MV-4-11 (cell line): ENCODE measurements around the gene KREMEN2.

Source experiments
- DNase-seq: peaks from one replicate; lab custom pipeline; 2025; lab: John Stamatoyannopoulos, UW

KREMEN2 gene

GRCh38 chr16:2977440-2977839 lies 13.4 kb downstream of the KREMEN2 start:
- DNase-seq: no peak

DNA sequence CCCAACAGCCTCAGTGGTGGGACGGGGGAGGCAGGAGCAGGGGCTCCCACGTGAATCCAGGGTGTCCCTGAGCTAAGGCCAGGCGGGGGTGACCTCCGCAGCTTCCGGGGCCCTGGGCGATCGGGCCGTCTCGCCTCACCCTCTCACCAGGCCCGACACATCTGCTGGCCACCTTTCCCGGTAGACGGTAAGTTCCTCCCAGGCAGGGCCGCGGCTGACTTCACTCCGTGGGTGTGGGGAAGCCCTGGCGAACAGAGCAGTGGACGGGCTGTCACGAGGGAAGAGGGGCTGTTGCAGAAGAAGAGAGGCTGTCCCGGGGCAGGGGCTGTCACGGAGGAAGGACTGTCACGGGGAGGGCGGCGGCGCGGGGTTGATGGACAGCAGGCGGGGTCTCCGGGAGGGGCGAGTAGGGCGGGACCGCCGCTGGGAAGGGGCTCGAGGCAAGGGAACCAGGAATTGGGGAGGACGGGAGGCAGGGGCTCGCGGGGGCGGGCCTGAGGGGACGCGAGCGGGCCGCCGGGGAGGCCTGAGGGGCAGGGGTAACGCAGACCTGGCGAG lies 15.7 kb downstream of the KREMEN2 start:
- no peak for DNase-seq

- DNase-seq: peak; percentile 85
These were observed 16.4 kb downstream of the KREMEN2 start, which contains the start of gene PKMYT1 for GRCh38 chr16:2980227-2981176. Gene PKMYT1 (minus strand): TSS chr16:2980446. CDS start chr16:2979657, 789 bp downstream.

- DNase-seq: no peak
These were observed 17.3 kb downstream of the KREMEN2 start for GRCh38 chr16:2981177-2981898.

- DNase-seq: no peak
These were observed 17.8 kb downstream of the KREMEN2 start for GRCh38 chr16:2981899-2982250.

- no peak for DNase-seq
These were observed 18.3 kb downstream of the KREMEN2 start for GRCh38 chr16:2982402-2982801.

DNA sequence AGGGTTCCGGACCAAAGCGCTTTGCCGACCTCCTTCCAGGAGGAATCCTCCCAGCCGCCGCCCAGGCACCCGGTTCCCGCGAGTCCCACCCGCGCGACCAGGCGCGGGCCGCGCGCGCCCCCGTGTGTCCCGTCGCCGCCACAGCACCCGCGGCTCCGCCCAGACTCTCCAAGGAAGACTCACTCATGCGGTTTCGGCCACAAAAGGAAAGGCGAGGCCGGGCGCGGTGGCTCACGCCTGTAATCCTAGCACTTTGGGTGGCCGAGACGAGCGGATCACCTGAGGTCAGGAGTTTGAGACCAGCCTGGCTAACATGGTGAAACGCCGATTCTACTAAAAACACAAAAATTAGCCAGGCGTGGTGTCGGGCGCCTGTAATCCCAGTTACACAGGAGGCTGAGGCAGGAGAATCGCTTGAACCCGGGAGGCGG lies 19.6 kb downstream of the KREMEN2 start:
- DNase-seq: peak; percentile 77

- DNase-seq: no peak
These were observed 21.4 kb downstream of the KREMEN2 start for GRCh38 chr16:2985462-2985861.

DNA sequence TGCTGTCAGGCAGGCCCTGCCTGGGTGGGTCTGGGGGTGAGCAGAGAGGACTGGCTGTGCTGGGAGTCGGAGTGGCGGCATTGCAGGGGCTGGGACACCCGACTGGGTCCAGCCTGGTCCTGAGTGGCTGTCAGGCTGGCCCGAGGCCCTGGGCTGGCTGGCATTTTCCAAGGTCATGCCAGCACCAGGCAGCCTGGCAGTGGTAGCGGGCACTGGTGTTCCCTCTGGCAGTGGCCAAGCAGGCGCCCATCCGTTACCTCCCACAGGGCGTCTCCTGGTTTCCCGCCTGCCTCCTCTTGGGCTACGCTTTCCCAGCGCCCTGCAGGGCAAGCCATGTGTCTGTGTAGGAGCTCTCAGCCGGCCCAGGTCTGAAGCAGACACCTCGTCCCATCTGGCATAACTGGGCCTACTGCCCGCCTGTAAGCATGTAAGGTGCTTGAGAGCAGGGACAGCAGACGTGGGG lies 21.8 kb downstream of the KREMEN2 start:
- no peak for DNase-seq

DNA sequence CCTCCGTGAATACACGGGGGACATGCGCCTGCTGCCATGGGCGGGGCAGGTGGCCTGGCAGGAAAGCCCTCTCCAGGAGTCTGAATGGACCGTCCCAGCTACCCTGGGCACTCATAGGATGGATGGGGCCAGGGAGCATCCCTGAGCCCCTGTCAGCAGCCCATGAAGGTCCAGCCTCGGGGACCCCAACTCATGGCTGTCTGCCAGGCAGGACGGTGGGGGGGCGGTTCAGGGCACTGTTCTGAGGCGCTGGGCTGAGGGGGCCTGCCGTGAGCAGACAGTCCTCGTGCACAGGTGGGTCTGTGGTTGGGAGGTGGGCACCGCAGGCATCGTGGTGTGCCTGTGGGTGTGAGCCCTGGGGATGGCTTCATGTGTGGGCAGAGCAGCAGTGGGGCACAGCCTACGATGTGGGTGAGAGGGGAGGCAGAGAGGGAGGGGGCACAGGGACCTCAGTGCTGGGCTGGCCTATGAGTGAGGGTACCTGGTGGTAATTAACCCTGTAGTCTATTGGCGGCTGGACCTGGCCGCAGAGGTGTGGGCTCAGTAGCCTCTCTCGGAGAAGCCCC lies 22.6 kb downstream of the KREMEN2 start:
- no peak for DNase-seq

DNA sequence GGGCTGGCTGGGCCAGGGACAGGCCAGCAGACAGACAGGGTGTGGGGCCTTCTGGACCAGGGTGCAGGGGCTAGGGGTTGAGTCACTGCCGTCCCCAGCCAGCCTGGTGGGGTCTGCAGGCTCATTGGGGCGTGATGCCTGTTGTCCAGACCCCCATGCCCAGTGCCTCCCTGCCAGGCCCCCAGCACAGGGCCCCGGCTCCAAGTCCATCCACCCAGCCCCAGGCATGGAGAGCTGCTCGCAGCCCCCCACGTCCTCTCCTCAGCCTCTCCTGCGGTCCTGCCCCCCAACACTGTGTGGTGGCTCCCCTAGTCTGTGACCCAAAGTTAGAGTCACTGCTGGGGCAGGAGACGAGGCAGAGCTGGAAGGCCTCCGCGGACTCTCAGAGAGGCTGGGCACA lies 23.2 kb downstream of the KREMEN2 start:
- no peak for DNase-seq

DNA sequence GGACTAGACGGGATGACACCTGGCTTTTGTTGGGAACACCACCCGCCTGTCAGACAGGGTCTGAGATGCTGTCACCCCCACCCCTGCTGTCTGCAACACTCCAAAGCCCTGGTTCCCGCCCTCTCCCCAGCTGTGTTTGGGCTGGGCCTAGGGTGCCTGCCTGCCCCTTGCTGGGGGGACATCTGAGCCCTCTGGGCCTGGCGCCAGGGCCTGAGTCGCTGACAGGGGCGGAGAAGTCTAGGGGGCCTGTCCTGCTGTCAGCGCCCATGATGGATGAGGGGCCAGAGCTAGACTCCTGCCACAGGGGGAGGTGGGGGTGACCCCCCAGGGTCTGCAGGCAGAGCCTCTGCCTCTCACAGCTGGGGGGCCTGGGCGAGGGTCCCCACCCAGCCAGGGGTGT lies 23.8 kb downstream of the KREMEN2 start:
- no peak for DNase-seq

- DNase-seq: no peak
These were observed 24.6 kb downstream of the KREMEN2 start for GRCh38 chr16:2988590-2989099.

DNA sequence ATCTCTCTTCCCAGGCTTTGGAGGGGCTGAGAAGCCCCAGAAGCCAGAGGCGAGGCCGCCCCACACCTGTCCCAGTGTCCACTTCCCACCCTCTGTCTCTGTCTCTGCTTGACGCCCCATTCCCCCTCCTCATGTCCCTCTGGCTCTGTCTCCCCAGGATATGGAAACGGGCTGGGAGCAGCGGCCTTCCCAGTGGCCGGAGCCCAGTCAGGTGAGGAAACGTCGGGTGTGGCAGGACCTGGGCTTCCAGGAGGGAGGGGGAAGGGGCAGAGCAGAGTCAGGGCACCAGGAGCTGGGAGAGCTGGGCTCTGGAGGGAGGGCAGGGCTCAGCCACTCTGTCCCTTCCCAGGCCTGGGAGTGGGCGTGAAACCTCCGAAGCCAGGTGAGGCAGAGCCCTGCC lies 26.8 kb downstream of the KREMEN2 start:
- no peak for DNase-seq

- DNase-seq: no peak
These were observed 27.6 kb downstream of the KREMEN2 start for GRCh38 chr16:2991566-2992261.

DNA sequence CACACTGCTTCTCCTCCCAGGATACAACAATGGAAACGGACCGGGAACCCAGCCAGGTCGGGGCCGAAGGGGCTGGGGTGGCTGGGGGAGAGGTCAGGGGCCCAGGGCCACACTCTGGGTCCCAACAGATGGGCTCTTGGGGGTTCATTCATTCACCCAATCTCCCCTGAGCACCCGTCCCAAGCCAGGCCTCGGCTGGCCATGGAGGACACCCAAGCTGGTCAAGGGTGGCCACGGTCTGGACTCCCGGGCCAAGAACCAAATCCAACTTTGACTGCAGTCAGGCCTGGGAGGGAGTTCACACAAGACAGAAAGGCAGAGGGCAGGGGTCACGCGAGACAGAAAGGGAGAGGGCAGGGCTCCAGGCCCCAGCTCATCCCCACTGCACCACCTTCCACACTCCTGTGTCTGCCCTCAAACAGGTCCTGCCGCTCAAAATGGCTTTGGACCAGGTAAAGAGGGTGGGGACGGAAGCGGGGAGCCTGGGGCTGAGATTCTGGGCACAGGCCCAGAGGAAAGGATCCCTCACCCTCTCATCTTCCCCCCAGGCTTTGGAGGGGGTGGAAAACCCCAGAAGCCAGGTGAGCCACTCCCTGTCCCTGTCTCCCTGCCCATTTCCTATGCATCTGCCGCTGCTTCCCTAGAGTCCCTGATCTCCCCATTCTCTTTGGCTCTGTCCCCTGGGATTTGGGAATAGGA lies 28.5 kb downstream of the KREMEN2 start:
- no peak for DNase-seq

DNA sequence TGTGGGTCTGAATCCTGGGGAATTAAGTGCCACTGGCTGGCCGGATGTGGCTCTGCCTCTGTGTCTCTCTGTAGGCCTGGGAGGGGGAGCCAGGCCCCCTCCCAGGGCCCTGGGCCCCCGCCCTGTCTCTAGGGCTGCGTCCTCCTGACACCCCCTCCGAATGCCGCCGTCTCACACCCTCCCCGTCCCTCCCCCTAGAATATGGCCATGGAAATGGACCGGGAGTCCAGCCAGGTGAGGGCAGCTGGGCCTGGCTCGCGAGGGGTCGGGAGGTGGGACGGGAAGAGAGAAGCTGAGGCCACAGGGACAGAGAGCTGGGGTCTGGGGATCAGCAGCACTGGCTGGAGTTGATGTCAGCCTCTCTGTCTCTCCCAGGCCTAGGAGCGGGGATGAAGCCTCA lies 32.2 kb downstream of the KREMEN2 start:
- no peak for DNase-seq

DNA sequence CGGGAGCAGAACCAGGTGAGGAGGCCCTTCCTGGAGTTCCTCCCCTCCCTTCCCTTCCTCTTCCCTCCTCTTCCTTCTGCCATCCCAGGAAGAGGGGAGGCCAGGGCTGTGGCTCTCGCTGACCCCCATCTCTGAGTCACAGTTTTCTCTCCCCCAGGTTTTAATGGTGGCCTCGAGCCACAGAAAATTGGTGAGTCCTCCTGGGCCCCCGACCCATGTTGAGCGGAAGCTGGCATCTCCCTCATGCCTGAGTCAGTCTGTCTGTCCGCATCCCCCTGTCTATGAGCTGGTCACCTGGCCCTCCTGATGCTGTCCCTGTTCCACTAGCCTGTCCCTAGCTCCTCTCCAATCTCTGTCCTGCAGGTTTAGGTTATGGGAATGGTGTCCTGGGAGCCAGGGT lies 35.9 kb downstream of the KREMEN2 start:
- DNase-seq: no peak

- no peak for DNase-seq
These were observed 36.5 kb downstream of the KREMEN2 start for GRCh38 chr16:3000540-3000939.

DNA sequence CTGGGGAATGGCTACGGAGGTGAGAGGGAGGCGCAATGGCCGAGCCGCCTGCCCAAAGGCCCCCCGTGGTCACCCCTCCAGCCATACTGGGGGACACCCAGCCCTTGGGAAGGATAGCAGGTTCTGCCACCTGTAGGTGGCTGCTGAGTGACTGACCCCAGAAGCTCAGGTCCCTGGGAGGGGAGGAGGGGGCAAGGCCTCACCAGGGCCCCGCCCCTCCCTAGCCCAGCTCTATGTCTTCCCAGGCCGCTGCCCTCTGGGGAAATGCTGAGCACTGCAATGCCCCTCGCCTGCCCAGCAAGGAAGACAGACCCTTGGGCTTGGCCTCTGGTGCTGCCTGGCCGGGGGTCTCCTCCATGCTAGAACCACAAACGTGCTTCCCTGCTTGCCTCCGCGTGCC lies 37.2 kb downstream of the KREMEN2 start:
- DNase-seq: no peak
